PC-3 (cell line): ENCODE measurements around the gene DCUN1D5. TPM values are rescaled to one million over a fixed set of nuclear protein-coding genes. Genes with fewer than 3 reads are reported as not detected.
"Not testable (repeated sequence)": the region's sequence is repeated elsewhere in the genome, so short reads cannot be mapped to it uniquely, and the experiment has no call there.

Source experiments
- ATAC-seq: fragments of 200-7000 bp; cut with Tn5 transposase; 2 replicates; pipeline ENCODE4 v1.9.1; 2020; ENCODE audit warnings: mild to moderate bottlenecking, moderate library complexity
- BruUV-seq: library from RNA; stranded (reverse); fragments of 400-500 nt; replicated peaks from 2 replicates; lab custom pipeline; 2021; lab: Mats Ljungman, UMichigan
- CTCF ChIA-PET: fragments of 300-600 bp; sonication (Branson Sonifier 250); formaldehyde crosslinking; loops from one replicate; lab custom pipeline; 2022; ENCODE audit warnings: antibody characterized with exemption; lab: Charles Lee
- POLR2A ChIA-PET: fragments of 300-600 bp; sonication (Branson Sonifier 250); formaldehyde crosslinking; loops from one replicate; lab custom pipeline; 2022; ENCODE audit warnings: antibody characterized with exemption; ENCODE audit not compliant: unreplicated experiment; lab: Charles Lee
- DNase-seq: peaks from one replicate; pipeline ENCODE4 v3.0.0-alpha.2; 2015
- H2AFZ ChIP-seq: fragments of 300-600 bp; sonication (generic); 2 replicates; pipeline ENCODE4 v1.6.0; 2016; ENCODE audit warnings: antibody characterized with exemption, low read length
- H3F3A ChIP-seq: fragments of 300-600 bp; sonication (generic); one replicate; pipeline ENCODE4 v1.6.0; 2017; ENCODE audit warnings: antibody characterized with exemption, low read length, control low read depth, mild to moderate bottlenecking; ENCODE audit not compliant: unreplicated experiment
- H3K27ac ChIP-seq: fragments of 300-600 bp; sonication (generic); 2 replicates; pipeline ENCODE4 v1.5.1; 2016; ENCODE audit warnings: mild to moderate bottlenecking, low read length
- H3K27me3 ChIP-seq: fragments of 300-600 bp; sonication (generic); 2 replicates; pipeline ENCODE4 v1.6.1; 2016; ENCODE audit warnings: low read length, mixed read lengths
- H3K36me3 ChIP-seq: fragments of 300-600 bp; sonication (generic); 2 replicates; pipeline ENCODE4 v1.6.1; 2016; ENCODE audit warnings: low read depth, mixed run types, low read length, mixed read lengths
- H3K4me1 ChIP-seq: fragments of 300-600 bp; sonication (generic); 2 replicates; pipeline ENCODE4 v1.5.1; 2016; ENCODE audit warnings: low read length; ENCODE audit not compliant: insufficient read depth
- H3K4me2 ChIP-seq: fragments of 300-600 bp; sonication (generic); 2 replicates; pipeline ENCODE4 v1.6.0; 2016; ENCODE audit warnings: low read length
- H3K4me3 ChIP-seq: fragments of 300-600 bp; sonication (generic); 2 replicates; pipeline ENCODE4 v1.5.1; 2016; ENCODE audit warnings: mild to moderate bottlenecking, low read length, mixed read lengths
- H3K79me2 ChIP-seq: fragments of 300-600 bp; sonication (generic); 2 replicates; pipeline ENCODE4 v1.6.1; 2017; ENCODE audit warnings: low read length, mixed read lengths
- H3K9ac ChIP-seq: fragments of 300-600 bp; sonication (generic); 2 replicates; pipeline ENCODE4 v1.6.0; 2016; ENCODE audit warnings: mild to moderate bottlenecking, low read length
- H3K9me2 ChIP-seq: fragments of 300-600 bp; sonication (generic); replicated peaks from 2 replicates; pipeline ENCODE4 v1.6.1; 2016; ENCODE audit warnings: mixed run types, low read length, mixed read lengths
- H3K9me3 ChIP-seq: fragments of 300-600 bp; sonication (generic); 2 replicates; pipeline ENCODE4 v1.6.1; 2016; ENCODE audit warnings: low read length, mixed read lengths
- H4K20me1 ChIP-seq: fragments of 300-600 bp; sonication (generic); 2 replicates; pipeline ENCODE4 v1.6.1; 2016; ENCODE audit warnings: low read length, mixed read lengths
- EZH2 ChIP-seq: fragments of 300-600 bp; sonication (generic); IDR thresholded peaks from one replicate; pipeline ENCODE4 v1.6.1; 2017; ENCODE audit warnings: antibody characterized with exemption, mild to moderate bottlenecking, low read length; ENCODE audit not compliant: unreplicated experiment
- EZH2phosphoT487 ChIP-seq: fragments of 300-600 bp; sonication (generic); IDR thresholded peaks from 2 replicates; pipeline ENCODE4 v1.6.1; 2018; ENCODE audit warnings: mild to moderate bottlenecking, antibody characterized with exemption, low read length, borderline replicate concordance
- intact Hi-C: fragments of 100-400 bp; cut with micrococcal nuclease; formaldehyde crosslinking; loops from 2 replicates; pipeline ENCODE4 v1.9.0; 2023
- total RNA-seq: library from RNA; depleted of rRNA; stranded (reverse); fragments of >200 nt; gene quantifications from 2 replicates; pipeline ENCODE4 v1.2.3, GENCODE V29; 2014
- TF ChIP-seq, protein P1 (sequence below): fragments of 300-600 bp; sonication (generic); conservative IDR thresholded peaks from 2 replicates; pipeline ENCODE4 v1.5.1; 2017; ENCODE audit warnings: antibody characterized with exemption, low read depth, mild to moderate bottlenecking, low read length

DCUN1D5 gene
- total RNA-seq, 1 experiment from 2014 or later, result 206 TPM

DNA sequence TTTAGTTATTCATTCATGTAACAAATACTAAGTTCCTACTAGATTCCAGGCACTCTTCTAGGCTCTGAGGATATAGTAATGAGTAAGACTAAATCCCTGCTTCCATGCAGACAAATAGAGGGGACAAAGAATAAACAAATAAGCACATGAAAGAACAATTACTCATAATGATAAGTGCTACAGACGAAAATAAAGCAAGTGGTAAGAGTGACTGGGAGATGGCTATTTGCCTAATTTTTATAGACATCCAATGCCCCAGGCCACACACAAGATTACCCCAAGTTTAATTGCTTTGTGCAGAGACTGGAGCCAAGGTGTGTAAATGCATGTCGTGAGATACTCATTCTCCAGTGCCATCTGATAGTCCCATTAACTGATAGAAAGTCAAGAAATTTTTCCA, 62.6 kb downstream of the DCUN1D5 start:
- H3K27ac ChIP-seq, result no peak overlapping the region
- peak; percentile 45 for ATAC-seq
- ChIA-PET POLR2A (no interaction called here), CTCF (no interaction called here)
- no TSS peak for BruUV-seq
- no peak overlapping the region for H3K9ac ChIP-seq
- no peak for DNase-seq
- no peak overlapping the region for H3K4me3 ChIP-seq
- no peaks in the 10 kb centered on the region for H3K4me1 ChIP-seq
- H3K4me2 ChIP-seq, result no peak overlapping the region
- no peaks in the 10 kb centered on the region for H3K9me3 ChIP-seq
- no peaks in the 10 kb centered on the region for H3K27me3 ChIP-seq
- intact Hi-C loops, result no loop called here
- H3K36me3 ChIP-seq, result no peaks in the 10 kb centered on the region
- H4K20me1 ChIP-seq, result no peaks in the 10 kb centered on the region
- no peak overlapping the region for H2AFZ ChIP-seq
- no peaks in the 10 kb centered on the region for H3F3A ChIP-seq
- no peaks in the 10 kb centered on the region for H3K79me2 ChIP-seq
- TF ChIP-seq, protein P1, sequence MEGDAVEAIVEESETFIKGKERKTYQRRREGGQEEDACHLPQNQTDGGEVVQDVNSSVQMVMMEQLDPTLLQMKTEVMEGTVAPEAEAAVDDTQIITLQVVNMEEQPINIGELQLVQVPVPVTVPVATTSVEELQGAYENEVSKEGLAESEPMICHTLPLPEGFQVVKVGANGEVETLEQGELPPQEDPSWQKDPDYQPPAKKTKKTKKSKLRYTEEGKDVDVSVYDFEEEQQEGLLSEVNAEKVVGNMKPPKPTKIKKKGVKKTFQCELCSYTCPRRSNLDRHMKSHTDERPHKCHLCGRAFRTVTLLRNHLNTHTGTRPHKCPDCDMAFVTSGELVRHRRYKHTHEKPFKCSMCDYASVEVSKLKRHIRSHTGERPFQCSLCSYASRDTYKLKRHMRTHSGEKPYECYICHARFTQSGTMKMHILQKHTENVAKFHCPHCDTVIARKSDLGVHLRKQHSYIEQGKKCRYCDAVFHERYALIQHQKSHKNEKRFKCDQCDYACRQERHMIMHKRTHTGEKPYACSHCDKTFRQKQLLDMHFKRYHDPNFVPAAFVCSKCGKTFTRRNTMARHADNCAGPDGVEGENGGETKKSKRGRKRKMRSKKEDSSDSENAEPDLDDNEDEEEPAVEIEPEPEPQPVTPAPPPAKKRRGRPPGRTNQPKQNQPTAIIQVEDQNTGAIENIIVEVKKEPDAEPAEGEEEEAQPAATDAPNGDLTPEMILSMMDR, result no peak
- no peak for TF ChIP-seq EZH2
- no peak for TF ChIP-seq EZH2phosphoT487
- no peaks in the 10 kb centered on the region for H3K9me2 ChIP-seq

DNA sequence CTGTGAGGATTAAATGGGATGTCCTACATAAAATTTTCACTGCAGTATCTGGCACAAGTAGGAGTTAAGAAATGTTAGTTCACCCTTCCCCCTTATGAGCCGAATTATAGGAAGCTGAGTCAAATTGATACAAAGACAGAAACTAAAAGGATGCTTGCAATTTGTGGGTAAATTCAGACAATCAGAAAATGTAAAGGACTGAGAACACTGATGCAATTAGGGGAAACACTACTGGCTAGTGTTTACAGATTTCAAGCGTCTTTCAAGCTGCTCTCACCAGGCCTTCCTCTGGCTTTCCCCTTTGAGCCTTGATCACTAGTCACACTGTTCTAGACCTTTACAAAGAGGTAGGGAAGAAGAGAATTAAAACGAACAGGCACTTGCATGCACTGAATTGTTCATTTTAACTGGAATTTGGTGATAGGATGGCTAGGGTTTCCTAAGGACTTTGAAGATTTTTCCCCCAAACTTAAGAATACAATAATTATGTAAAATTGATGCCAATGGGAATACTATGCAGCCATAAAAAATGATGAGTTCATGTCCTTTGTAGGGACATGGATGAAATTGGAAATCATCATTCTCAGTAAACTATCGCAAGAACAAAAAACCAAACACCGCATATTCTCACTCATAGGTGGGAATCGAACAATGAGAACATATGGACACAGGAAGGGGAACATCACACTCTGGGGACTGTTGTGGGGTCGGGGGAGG, 63.5 kb downstream of the DCUN1D5 start:
- H4K20me1 ChIP-seq, BruUV-seq, H3K4me2 ChIP-seq, H3F3A ChIP-seq, H3K9me2 ChIP-seq, DNase-seq, ATAC-seq, H3K27ac ChIP-seq, H3K4me3 ChIP-seq, H3K9ac ChIP-seq, H3K36me3 ChIP-seq, POLR2A ChIA-PET, H2AFZ ChIP-seq, H3K4me1 ChIP-seq, H3K79me2 ChIP-seq, H3K9me3 ChIP-seq, intact Hi-C loops, CTCF ChIA-PET, H3K27me3 ChIP-seq: not testable (repeated sequence)

DNA sequence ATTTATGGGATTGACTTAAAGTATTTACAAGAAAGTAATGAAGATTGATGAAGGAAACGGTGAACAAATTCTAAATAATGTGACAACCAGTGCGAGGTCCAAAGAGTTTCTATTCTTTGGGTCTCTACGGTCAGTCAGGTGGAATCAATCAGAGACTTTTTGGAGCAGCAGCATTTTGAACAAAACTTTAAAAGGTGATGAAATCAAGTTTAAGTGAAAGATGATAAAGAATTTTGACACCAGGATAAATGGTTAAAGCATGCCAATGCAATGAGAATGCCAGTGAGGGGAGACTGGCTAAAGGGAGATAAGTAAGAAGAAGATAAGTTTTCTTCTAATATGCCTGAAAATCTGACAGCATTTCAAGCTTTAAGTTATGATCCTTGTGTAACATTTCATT, 67.9 kb downstream of the DCUN1D5 start:
- intact Hi-C loops, result no loop called here
- DNase-seq (no peak), ATAC-seq (no peak)
- Histone ChIP-seq H3F3A (no peaks in the 10 kb centered on the region), H4K20me1 (no peaks in the 10 kb centered on the region), H3K9me3 (no peaks in the 10 kb centered on the region), H3K9ac (no peak overlapping the region), H3K36me3 (no peaks in the 10 kb centered on the region), H3K9me2 (no peaks in the 10 kb centered on the region), H3K27ac (no peak overlapping the region), H3K4me1 (no peaks in the 10 kb centered on the region), H3K4me2 (no peak overlapping the region), H3K27me3 (no peaks in the 10 kb centered on the region), H3K79me2 (no peaks in the 10 kb centered on the region), H2AFZ (no peak overlapping the region), H3K4me3 (no peak overlapping the region)
- no peak for TF ChIP-seq EZH2phosphoT487
- TF ChIP-seq EZH2, result no peak
- TF ChIP-seq, protein P1, result no peak
- ChIA-PET POLR2A (no interaction called here), CTCF (no interaction called here)
- no TSS peak for BruUV-seq
